ENCODE results near the gene MYB.

Gene MYB

DNA sequence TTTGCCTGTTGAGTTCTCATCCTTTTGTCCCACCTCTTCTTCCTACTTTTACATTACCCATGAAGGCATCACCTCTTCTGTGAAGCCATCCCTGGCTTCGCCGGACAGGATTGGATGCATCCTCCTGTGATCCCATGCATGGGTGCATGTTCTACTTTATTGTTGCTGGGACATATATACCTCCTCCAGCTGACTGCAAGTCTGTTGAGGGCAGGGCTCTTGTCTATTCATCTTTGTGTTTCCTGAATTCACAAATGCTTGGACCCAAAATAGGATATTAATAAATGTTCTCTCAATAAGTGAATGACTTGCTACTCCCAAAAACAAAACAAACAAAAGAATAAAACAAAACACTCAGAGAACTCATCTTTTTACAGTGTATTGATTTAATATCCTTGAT is 5.1 kb downstream of the MYB start:
- Histone ChIP-seq H3K4me3 (ENCODE audit: insufficient read depth, low read depth, low read length, poor library complexity, severe bottlenecking) (no peak overlapping the region), H3K9me3 (ENCODE audit: control insufficient read depth, low read length) (no peaks in the 10 kb centered on the region), H3K27ac (ENCODE audit: insufficient read depth, low read length, poor library complexity, severe bottlenecking) (no peak overlapping the region), H3K36me3 (ENCODE audit: control insufficient read depth, insufficient read depth, low read length) (no peaks in the 10 kb centered on the region), H3K27me3 (replicated peaks; ENCODE audit: control insufficient read depth, insufficient read depth, low read length, poor library complexity, severe bottlenecking) (no peaks in the 10 kb centered on the region), H3K4me1 (ENCODE audit: control insufficient read depth, insufficient read depth, low read length, poor library complexity, severe bottlenecking) (peaks cover 10% of the 10 kb centered on the region)
- no peak for DNase-seq

DNA sequence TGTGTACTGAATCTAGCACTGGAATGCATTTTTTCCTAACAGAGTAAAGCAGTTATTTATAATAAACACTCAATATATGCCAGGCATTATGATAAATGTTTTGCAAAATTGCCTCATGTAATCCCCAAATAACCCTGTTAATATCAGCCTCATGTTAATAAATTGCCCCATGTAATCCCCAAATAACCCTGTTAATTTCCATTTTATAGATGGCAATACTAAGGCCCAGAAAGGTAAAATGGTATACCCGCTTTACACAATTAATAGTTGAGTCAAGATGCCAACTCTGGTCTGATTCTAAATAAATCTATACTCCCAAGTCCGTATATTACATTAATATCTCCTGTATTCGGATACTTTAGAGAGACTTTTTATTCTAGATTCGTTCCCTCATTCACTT is 6.3 kb downstream of the MYB start:
- Histone ChIP-seq H3K27ac (ENCODE audit: insufficient read depth, low read length, poor library complexity, severe bottlenecking) (no peak overlapping the region), H3K36me3 (ENCODE audit: control insufficient read depth, insufficient read depth, low read length) (no peaks in the 10 kb centered on the region), H3K9me3 (ENCODE audit: control insufficient read depth, low read length) (no peaks in the 10 kb centered on the region), H3K4me1 (ENCODE audit: control insufficient read depth, insufficient read depth, low read length, poor library complexity, severe bottlenecking) (peaks cover 7% of the 10 kb centered on the region), H3K27me3 (replicated peaks; ENCODE audit: control insufficient read depth, insufficient read depth, low read length, poor library complexity, severe bottlenecking) (no peaks in the 10 kb centered on the region), H3K4me3 (ENCODE audit: insufficient read depth, low read depth, low read length, poor library complexity, severe bottlenecking) (no peak overlapping the region)
- no peak for DNase-seq

DNA sequence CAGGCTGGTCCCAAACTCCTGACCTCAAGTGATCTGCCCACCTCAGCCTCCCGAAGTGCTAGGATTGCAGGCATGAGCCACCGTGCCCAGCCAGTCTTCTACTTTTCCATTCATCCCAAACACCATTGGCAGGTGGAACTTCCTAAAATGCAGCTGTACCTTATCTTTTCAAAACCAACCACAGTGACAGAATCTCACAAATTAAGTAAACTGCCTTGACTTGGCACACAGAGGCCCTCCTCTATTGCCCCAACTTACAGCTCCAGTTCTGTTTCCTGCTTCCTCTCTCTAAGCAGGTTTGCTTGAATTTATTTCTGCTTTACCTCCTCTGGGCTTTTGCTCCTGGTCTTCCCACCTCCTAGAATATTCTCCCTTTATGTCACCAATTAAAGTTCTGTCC is 7.6 kb downstream of the MYB start:
- no peaks in the 10 kb centered on the region for H3K27me3 ChIP-seq (replicated peaks; ENCODE audit: control insufficient read depth, insufficient read depth, low read length, poor library complexity, severe bottlenecking)
- no peaks in the 10 kb centered on the region for H3K36me3 ChIP-seq (ENCODE audit: control insufficient read depth, insufficient read depth, low read length)
- peaks cover 2% of the 10 kb centered on the region for H3K4me1 ChIP-seq (ENCODE audit: control insufficient read depth, insufficient read depth, low read length, poor library complexity, severe bottlenecking)
- H3K4me3 ChIP-seq (ENCODE audit: insufficient read depth, low read depth, low read length, poor library complexity, severe bottlenecking): no peak overlapping the region
- H3K27ac ChIP-seq (ENCODE audit: insufficient read depth, low read length, poor library complexity, severe bottlenecking): no peak overlapping the region
- DNase-seq: no peak
- no peaks in the 10 kb centered on the region for H3K9me3 ChIP-seq (ENCODE audit: control insufficient read depth, low read length)

DNA sequence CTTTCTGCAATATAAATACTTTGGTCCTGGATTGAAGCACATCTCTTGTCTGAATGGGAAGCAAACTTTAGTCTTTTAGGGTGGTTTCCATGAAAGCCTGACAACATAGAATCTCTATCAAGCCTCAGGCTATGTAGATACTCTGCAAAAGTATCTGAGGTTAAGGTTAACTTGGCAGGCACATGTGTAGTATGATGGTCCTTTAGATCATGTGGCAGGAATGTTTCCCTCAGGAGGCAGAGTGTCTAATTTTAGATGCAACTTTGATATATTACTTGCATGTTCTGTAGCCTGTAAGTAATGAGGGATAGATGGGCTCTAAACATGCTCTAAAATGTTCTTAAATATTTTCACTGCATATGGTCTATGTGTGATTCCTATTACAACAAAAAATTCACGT is 8.2 kb downstream of the MYB start:
- H3K9me3 ChIP-seq (ENCODE audit: control insufficient read depth, low read length): no peaks in the 10 kb centered on the region
- no peaks in the 10 kb centered on the region for H3K36me3 ChIP-seq (ENCODE audit: control insufficient read depth, insufficient read depth, low read length)
- H3K27ac ChIP-seq (ENCODE audit: insufficient read depth, low read length, poor library complexity, severe bottlenecking): no peak overlapping the region
- no peaks in the 10 kb centered on the region for H3K27me3 ChIP-seq (replicated peaks; ENCODE audit: control insufficient read depth, insufficient read depth, low read length, poor library complexity, severe bottlenecking)
- no peak overlapping the region for H3K4me3 ChIP-seq (ENCODE audit: insufficient read depth, low read depth, low read length, poor library complexity, severe bottlenecking)
- no peaks in the 10 kb centered on the region for H3K4me1 ChIP-seq (ENCODE audit: control insufficient read depth, insufficient read depth, low read length, poor library complexity, severe bottlenecking)
- DNase-seq: no peak

DNA sequence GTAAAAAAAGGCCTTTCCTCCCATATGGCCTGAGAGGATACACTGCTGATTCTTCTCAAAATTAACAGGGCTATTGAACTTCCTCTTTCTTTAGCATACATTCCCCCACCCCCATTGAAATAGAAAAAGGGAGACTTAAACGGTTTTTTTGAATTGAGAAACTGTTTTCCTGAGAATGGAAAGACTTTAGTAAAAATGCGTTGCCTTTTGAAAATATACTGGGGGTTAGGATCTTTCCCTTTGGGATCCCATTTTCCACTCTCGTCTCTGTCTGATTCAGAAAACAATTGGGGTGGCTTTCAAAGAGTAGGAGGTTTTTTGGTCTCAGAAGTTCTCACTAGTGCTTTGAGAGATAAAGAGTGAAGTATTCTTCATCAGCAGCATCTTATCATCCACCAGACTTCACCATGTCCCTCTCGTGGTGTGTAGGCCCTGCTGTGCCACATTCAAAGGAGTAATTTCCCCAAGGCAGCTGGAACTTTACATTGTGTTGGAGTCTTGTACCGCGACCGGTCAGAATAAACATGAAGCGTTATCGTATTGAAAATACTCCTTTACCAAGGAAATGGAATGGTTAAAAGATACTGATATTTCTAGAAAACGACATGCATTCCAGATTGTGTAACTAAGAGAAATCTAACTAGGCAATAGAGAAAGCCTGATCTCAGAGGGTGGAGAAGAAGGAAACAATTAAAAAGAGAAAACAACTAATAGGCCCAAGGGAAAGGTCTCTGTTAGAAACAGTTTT is 10.6 kb downstream of the MYB start:
- no peak overlapping the region for H3K4me3 ChIP-seq (ENCODE audit: insufficient read depth, low read depth, low read length, poor library complexity, severe bottlenecking)
- no peaks in the 10 kb centered on the region for H3K27me3 ChIP-seq (replicated peaks; ENCODE audit: control insufficient read depth, insufficient read depth, low read length, poor library complexity, severe bottlenecking)
- no peak overlapping the region for H3K27ac ChIP-seq (ENCODE audit: insufficient read depth, low read length, poor library complexity, severe bottlenecking)
- no peaks in the 10 kb centered on the region for H3K9me3 ChIP-seq (ENCODE audit: control insufficient read depth, low read length)
- H3K4me1 ChIP-seq (ENCODE audit: control insufficient read depth, insufficient read depth, low read length, poor library complexity, severe bottlenecking): no peaks in the 10 kb centered on the region
- DNase-seq: no peak
- no peaks in the 10 kb centered on the region for H3K36me3 ChIP-seq (ENCODE audit: control insufficient read depth, insufficient read depth, low read length)

DNA sequence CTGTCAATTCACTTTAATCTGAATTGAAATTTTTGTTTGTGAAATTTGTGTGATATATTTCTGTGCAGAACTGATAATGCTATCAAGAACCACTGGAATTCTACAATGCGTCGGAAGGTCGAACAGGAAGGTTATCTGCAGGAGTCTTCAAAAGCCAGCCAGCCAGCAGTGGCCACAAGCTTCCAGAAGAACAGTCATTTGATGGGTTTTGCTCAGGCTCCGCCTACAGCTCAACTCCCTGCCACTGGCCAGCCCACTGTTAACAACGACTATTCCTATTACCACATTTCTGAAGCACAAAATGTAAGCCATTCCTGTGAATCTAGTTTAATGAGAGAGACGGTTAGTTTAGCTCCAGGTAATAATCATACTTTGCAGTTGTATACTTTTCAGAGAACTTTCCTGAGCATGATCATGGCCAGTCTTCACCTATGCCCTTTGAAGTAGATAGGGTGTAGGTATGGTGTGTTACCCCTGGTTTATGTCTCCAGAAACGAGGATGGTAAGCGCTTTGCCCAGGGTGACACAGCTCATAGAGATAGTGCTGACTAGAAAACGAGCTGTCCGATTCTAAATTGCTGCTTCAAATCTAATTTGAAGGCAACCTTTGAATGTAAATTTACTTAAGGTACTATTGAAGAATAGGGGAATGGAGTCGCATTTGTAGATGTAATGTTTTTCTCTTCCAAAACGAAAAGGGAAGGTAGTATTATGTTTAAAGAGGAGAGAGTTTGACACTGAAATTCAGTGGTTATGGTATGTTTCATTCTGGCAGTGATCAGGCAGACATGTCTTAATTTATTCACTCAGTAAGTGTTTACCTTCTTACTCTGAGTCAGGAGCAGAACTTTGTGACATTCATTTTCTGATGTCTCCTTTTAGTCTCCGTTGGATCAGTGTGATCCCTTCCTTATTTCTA is 11.4 kb downstream of the MYB start:
- Histone ChIP-seq H3K27me3 (replicated peaks; ENCODE audit: control insufficient read depth, insufficient read depth, low read length, poor library complexity, severe bottlenecking) (no peaks in the 10 kb centered on the region), H3K9me3 (ENCODE audit: control insufficient read depth, low read length) (no peaks in the 10 kb centered on the region), H3K27ac (ENCODE audit: insufficient read depth, low read length, poor library complexity, severe bottlenecking) (no peak overlapping the region), H3K4me3 (ENCODE audit: insufficient read depth, low read depth, low read length, poor library complexity, severe bottlenecking) (no peak overlapping the region), H3K36me3 (ENCODE audit: control insufficient read depth, insufficient read depth, low read length) (no peaks in the 10 kb centered on the region), H3K4me1 (ENCODE audit: control insufficient read depth, insufficient read depth, low read length, poor library complexity, severe bottlenecking) (no peaks in the 10 kb centered on the region)
- no peak for DNase-seq

DNA sequence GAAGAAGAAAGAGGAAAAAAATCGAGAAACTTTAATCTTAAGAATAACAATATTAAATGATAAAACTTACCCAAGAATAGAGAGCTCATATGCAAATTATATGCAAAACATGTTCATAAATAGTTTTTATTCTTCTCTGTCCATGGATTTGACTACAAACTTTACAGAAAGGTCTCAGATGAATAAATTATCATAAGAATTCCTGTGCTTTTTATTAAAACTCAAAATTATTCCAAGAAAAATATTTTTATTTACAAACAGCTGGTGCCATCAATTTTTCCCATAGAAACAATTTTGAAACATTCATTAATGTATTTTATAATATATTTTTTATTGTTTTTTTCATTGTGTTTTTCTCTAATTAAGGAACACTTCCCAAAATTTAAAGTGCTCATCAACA is 12.1 kb downstream of the MYB start:
- Histone ChIP-seq H3K4me1 (ENCODE audit: control insufficient read depth, insufficient read depth, low read length, poor library complexity, severe bottlenecking) (no peaks in the 10 kb centered on the region), H3K27ac (ENCODE audit: insufficient read depth, low read length, poor library complexity, severe bottlenecking) (no peak overlapping the region), H3K36me3 (ENCODE audit: control insufficient read depth, insufficient read depth, low read length) (no peaks in the 10 kb centered on the region)

DNA sequence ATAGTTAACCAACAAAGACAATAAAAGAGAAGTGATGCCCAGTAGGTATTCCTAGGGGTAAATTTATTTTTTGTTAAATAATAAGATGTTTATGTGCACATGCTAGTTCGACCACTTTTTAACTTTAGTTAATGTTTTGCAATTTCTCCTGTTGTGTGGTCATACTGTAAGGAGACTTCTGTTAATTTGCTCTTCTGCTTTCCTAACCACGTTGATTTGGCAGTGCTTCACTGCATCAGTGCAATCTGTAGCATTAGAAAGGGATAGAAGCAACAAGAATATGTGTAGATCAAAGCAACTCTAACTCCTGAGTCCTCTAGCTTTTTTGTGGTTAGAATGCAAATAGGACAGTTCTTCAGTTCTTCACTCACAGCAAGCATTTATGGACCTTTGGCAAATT is 13.9 kb downstream of the MYB start:
- Histone ChIP-seq H3K27ac (ENCODE audit: insufficient read depth, low read length, poor library complexity, severe bottlenecking) (no peak overlapping the region), H3K4me1 (ENCODE audit: control insufficient read depth, insufficient read depth, low read length, poor library complexity, severe bottlenecking) (no peaks in the 10 kb centered on the region)

More for the DNA sequence above, 12.1 kb downstream of the MYB start:
- Histone ChIP-seq H3K27me3 (replicated peaks; ENCODE audit: control insufficient read depth, insufficient read depth, low read length, poor library complexity, severe bottlenecking) (no peaks in the 10 kb centered on the region), H3K4me3 (ENCODE audit: insufficient read depth, low read depth, low read length, poor library complexity, severe bottlenecking) (no peak overlapping the region), H3K9me3 (ENCODE audit: control insufficient read depth, low read length) (no peaks in the 10 kb centered on the region)
- DNase-seq: no peak

DNA sequence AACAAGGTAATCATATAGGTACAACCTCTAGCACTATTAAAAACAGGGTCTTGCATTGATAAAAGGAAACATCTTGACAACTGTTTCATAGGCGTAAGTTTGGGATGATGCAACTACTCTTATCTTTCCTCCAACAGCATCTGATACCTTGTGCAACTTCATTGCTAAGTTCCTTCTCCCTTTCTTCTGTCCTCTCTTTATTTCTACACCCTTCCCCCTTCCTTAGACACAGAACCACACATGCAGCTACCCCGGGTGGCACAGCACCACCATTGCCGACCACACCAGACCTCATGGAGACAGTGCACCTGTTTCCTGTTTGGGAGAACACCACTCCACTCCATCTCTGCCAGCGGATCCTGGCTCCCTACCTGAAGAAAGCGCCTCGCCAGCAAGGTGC is 14.4 kb downstream of the MYB start:
- no peaks in the 10 kb centered on the region for H3K4me1 ChIP-seq (ENCODE audit: control insufficient read depth, insufficient read depth, low read length, poor library complexity, severe bottlenecking)
- DNase-seq: no peak
- no peaks in the 10 kb centered on the region for H3K36me3 ChIP-seq (ENCODE audit: control insufficient read depth, insufficient read depth, low read length)
- no peak overlapping the region for H3K4me3 ChIP-seq (ENCODE audit: insufficient read depth, low read depth, low read length, poor library complexity, severe bottlenecking)
- no peak overlapping the region for H3K27ac ChIP-seq (ENCODE audit: insufficient read depth, low read length, poor library complexity, severe bottlenecking)
- H3K27me3 ChIP-seq (replicated peaks; ENCODE audit: control insufficient read depth, insufficient read depth, low read length, poor library complexity, severe bottlenecking): no peaks in the 10 kb centered on the region
- H3K9me3 ChIP-seq (ENCODE audit: control insufficient read depth, low read length): no peaks in the 10 kb centered on the region

More for the DNA sequence above, 13.9 kb downstream of the MYB start:
- Histone ChIP-seq H3K27me3 (replicated peaks; ENCODE audit: control insufficient read depth, insufficient read depth, low read length, poor library complexity, severe bottlenecking) (no peaks in the 10 kb centered on the region), H3K36me3 (ENCODE audit: control insufficient read depth, insufficient read depth, low read length) (no peaks in the 10 kb centered on the region), H3K4me3 (ENCODE audit: insufficient read depth, low read depth, low read length, poor library complexity, severe bottlenecking) (no peak overlapping the region), H3K9me3 (ENCODE audit: control insufficient read depth, low read length) (no peaks in the 10 kb centered on the region)
- no peak for DNase-seq

Data from effector memory CD4-positive, alpha-beta T cell (primary cell).